GM12892 (cell line): ENCODE measurements around the gene C7orf57.

Source experiments
- POLR2A ChIP-seq: IDR thresholded peaks from 2 replicates; pipeline ENCODE4 v1.6.1; 2011; ENCODE audit warnings: low read depth, low read length, control low read depth
- POLR2AphosphoS5 ChIP-seq: IDR thresholded peaks from 2 replicates; pipeline ENCODE4 v1.6.1; 2011; ENCODE audit warnings: low read depth, low read length, control low read depth

GRCh38 chr7:48094861-48095293 lies 59.5 kb downstream of the C7orf57 start:
- no peak for TF ChIP-seq POLR2A
- no peak for TF ChIP-seq POLR2AphosphoS5
